GM18508 (cell line): Measurements from ENCODE around the gene FBXO48.
A peak's percentile ranks its signal among the peaks of the same experiment; 100 is the strongest.
"Not testable (repeated sequence)": the region's sequence is repeated elsewhere in the genome, so short reads cannot be mapped to it uniquely, and the experiment has no call there.

Source experiments
- ATAC-seq: cut with Tn5 transposase; IDR thresholded peaks from one replicate; pipeline ENCODE4 v1.9.1; 2021; ENCODE audit warnings: moderate number of reproducible peaks; ENCODE audit not compliant: insufficient read depth, unreplicated experiment

The FBXO48 gene

DNA sequence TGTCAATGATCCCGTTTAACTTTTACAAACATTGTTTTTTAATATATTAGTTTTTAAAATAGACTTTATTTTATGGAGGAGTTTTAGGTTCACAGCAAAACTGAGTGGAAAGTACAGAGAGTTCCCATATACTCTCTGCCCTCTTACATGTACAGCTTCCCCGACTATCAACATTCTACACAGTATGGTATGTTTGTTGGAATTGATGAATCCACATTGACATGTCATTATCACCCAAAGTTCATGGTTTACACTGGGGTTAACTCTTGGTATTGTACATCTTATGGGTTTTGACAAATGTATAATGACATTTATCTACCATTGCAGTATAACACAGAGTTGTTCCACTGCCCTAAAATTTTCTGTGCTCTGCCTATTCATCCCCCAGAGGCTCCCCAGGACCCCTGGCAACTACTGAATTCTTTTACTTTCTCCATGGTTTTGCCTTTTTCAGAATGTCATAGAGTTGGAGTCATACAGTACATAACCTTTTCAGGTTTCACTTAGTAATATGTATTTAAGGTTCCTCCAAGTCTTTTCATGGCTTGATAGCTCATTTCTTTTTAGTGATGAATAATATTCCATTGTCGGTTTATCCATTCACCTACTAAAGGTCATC is 5.8 kb upstream of the FBXO48 start:
- no peak for ATAC-seq

GRCh38 chr2:68471385-68471784 is 4.3 kb upstream of the FBXO48 start:
- ATAC-seq = no peak

DNA sequence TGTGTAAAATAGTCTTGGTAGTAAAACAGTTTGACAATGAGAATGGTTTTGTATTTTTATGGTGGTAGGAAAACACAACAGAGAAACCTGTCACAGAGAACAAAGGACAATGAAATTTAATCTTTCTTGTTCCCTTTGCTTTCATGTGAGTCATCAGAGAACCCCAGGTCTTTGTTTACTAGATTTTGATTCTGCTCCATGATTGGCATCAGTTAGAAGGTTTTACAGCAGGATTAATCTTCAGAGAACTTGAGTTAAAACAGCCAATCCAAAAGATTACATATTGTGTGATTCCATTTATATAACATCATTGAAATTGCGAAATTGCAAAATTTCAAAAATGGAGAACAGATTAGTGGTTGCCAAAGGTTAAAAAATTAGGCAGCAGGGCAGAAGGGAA is 2.8 kb upstream of the FBXO48 start:
- ATAC-seq = no peak

DNA sequence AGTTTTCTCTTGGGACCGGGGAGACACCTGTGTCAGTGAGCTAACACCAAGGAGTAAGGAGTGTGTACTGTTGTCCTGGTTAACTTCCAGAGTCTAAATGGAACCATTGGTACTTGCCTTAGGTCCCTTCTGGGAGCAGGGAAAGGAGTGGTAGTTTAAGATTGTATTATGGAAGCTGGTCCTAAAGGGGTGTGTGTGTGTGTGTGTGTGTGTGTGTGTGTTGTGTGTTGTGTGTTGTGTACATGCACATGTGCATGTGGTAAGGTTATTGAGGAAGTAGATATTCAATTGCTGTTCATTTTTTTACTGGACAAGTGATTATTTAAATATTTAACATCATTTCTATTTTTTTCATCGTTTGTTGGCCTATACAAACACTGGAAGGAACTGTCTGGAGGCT is 1.7 kb upstream of the FBXO48 start:
- ATAC-seq = no peak

GRCh38 chr2:68466778-68467076 is 367 bp downstream of the FBXO48 start:
- no peak for ATAC-seq

- ATAC-seq = no peak
These were observed 725 bp downstream of the FBXO48 start for GRCh38 chr2:68466361-68466777.

DNA sequence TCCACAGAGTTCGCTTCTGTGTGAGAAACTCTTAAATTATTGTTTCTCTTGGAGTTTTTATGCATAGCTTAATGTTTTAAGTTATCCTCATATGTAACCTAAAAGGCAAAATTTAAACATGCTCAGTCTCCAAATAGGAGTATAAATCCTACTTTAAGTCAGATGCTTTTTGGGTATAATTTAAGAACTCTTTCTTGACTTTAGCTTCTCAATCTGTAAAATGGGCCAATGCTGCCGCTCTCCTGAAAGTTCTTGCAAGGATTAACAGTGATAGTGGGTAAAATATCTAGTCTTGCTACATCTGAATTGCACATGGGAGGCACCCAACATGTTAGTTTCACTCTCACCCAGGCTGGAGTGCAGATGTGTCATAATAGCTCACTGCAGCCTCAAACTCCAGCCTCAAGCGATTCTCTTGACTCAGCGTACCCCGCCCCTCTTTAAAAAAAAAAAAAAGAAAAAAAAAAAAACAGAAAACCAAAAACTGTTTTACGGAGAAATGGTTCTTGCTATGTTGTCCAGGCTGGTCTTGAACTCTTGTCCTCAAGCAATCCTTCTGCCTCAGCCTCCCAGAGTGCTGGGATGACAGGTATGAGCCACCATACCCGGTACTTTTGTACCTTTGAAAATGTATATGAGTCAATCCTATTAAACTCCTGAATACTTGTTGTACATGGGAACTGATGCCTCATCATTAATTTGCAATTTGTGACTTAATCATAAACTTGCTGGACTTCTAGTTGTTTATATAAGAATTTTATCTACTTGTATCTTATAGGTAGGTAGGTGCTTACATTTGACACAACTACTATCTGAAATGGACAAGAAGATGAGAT is 1.8 kb downstream of the FBXO48 start:
- ATAC-seq = no peak

DNA sequence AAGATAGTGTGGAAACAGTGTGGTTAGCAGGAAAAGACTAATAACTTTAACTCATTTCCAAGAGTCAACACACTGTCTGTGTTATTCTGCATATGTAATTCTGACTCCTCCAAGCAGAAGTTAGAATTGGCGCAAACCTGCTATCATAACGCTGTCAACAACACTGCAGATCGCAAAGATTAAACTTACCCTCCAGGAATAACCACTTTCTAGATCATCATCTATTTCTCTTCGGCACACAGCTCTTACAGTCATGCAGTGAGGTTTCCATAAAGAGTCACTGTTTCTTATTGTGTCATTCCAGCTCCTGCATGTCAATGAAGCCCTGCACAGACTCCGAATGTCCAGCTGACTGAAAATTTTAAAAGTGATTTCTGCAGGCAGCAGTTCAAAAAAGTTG is 2.4 kb downstream of the FBXO48 start:
- no peak for ATAC-seq

- ATAC-seq = no peak
These were observed 3.7 kb downstream of the FBXO48 start for GRCh38 chr2:68463287-68463877.

DNA sequence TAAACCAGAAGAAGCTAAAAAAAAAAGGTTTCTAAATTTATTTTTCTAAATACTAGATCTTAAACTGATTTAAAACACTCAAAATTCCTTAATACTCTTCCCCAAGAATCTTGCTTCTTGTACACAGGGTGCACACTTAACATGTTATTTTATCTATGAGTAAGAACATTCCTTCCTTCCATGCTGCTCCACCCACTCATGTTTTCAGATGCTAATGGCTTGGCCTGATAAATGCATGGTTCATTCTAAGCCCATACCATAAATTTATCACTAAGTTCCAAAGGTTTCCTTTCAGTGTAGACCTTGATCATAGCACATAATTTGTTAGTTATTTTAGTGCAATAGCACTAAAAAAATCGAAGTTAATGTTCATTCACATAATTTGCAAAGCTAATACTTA is 8.1 kb downstream of the FBXO48 start:
- no peak for ATAC-seq

DNA sequence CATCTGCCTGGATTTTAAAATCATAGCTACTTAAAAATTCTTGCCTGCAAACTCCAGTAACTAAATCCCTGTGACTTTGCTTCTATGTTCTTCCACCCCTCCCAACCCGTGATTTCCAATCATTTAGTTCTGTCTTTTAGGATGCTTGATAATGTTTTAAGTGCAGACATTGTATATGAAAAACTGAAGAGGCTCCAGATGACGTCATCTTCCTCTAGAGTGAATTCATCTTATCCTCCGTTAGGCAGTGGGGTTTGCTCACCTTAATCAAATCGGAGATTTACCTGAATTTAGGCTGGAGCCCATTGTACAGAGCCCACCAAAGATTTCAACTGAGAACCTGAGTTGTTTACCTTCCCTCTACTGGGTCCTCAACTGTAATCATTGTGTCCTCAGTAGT is 10.9 kb downstream of the FBXO48 start:
- no peak for ATAC-seq

DNA sequence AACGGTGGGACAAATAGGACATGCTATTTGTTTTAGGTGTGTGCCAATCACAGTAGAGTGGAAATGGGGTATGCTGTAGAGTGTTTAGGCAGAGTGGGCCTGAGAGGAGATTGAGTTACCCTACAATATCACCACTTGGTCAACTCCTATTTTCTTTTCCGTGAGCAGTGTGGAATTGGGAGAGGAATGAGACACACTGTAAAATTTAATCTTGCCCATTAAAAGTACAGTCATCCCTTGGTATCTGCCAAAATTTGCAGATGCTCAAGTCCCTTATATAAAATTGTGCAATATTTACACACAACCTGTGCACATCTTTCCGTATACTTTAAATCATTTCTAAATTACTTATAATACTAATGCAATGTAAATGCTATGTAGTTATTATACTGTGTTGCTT is 12.4 kb downstream of the FBXO48 start:
- ATAC-seq = no peak

- ATAC-seq = no peak
These were observed 13.2 kb downstream of the FBXO48 start for GRCh38 chr2:68453761-68454360.

GRCh38 chr2:68452158-68452900 is 14.8 kb downstream of the FBXO48 start:
- no peak for ATAC-seq

DNA sequence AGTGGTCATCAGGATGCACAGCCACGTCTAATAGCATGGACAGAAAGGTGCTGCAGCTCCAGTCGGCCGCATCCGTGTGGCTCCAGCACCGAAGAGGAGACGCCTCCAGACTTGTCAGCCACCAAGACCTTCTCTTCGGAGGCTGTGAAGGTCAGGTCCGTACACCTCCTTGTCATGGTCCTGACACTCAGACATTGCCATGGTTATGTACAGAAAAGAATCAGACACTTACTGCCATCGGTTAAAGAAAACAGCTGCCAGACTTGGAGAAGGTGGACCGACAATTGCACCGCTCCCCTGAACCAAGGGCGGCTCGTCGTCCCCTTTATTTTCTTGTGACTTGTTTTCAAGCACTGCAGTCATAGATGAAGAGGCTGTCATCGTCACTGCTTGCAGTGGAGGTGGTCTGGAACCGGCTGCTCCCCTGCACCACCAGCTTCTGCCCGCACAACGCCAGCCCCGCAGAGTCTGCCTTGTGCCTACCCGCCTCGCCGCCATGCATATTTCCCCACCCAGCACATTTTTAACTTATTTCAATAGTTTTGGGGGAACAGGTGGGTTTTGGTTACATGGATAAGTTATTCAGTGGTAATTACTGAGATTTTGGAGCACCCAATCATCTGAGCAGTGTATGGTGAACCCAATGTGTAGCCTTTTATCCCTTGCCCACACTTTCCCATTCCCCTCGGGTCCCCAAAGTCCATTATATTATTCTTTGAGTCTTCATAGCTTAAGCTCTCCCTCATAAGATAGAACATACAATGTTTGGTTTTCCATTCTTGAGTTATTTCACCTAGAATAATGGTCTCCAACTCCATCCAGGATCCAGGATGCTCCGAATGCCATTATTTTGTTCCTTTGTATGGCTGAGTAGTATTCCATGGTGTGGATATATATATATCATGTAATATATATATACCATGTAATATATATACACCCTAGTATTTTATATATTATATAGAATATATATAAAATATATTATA is 18.1 kb downstream of the FBXO48 start:
- ATAC-seq = no peak

DNA sequence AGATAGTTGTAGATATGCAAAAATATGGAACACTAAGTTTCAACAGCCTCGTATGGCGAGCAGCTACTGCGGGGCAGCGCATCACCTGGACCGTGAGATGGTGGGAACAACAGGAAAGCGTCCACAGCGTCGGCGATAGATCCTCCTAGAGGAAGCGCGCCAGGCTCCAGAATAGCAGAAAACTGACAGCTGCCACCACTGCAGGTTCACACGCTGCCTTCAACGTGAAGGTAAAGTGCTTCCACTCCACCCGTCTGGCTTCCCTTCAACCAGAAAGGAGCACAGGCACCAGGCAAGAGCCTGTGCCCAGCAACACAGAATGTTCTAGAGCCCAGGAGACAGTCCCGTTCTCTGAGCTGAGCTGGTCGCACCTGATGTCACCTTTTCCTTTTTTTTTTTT is 20.0 kb downstream of the FBXO48 start:
- no peak for ATAC-seq

GRCh38 chr2:68446425-68446824 is 20.7 kb downstream of the FBXO48 start:
- ATAC-seq = not testable (repeated sequence)

GRCh38 chr2:68441994-68442322 is 25.1 kb downstream of the FBXO48 start:
- no peak for ATAC-seq

DNA sequence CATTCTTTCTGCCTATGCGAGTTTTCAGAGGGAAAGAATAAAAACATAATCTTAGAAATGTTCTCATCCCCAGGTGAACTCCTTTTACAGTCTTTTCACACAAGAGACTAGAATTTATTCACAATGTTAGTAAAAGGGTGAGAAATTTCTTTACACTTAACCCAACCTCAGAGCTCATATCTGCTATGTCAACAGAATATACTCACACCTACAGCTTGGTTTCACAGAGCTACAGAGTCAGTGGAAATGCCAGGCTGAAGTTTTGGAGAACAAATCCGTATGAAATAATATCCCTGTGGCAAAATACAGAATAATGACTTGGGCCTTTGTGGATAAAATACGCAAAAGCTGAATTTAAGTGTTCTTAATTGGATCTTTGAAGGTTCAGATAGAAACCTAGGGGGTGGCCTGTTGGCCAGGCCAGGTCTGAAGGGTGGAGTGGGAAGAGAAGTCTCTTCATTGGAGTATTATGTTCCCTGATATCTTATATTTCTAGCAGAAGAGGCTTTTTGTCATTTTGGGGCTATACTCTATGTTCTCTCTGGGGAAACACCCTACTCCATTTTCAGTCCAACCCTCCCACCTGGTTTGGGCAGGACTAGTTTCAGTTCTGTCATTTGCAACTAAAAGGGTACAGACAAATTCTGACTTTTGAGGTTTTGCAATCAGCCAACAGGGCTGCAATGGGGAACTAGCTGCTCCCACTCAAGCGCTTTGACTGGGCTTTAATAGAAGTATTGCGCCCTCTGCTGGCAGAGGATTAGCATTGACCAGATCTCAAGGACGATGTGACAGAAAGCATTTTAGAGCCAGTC is 25.7 kb downstream of the FBXO48 start:
- ATAC-seq = peak; percentile 98
